ENCODE results near the gene ALK. TPM values are rescaled to one million over a fixed set of nuclear protein-coding genes. Genes with fewer than 3 reads are reported as not detected.

The ALK gene
- total and polyA plus RNA-seq, 2 experiments from 2014 or later: 0.35 TPM; not detected in 1

GRCh38 chr2:29412197-29412925 is 509.0 kb downstream of the ALK start (continued):
- TF ChIP-seq ZNF462 (CRISPR knock-in tag; IDR thresholded peaks at IDR 0.05): no peak
- TF ChIP-seq CTCF (conservative IDR thresholded peaks at IDR 0.05; ENCODE audit: low read depth in 2 of 2): no peak

GRCh38 chr2:29405707-29406106 is 515.7 kb downstream of the ALK start:
- Histone ChIP-seq H3K27ac (ENCODE audit: low read depth) (no peak overlapping the region), H3K9me2 (ENCODE audit: insufficient read depth) (peaks cover 7% of the 10 kb centered on the region; the same call in 1 of the 2 replicates), H3K27me3 (ENCODE audit: insufficient read depth) (no peaks in the 10 kb centered on the region), H2AFZ (no peak overlapping the region; the same call in 1 of the 2 replicates), H3F3A (replicated peaks; ENCODE audit: low read depth) (no peaks in the 10 kb centered on the region), H3K4me3 (no peak overlapping the region), H4K20me1 (replicated peaks; ENCODE audit: insufficient read depth) (no peaks in the 10 kb centered on the region), H3K79me2 (replicated peaks; ENCODE audit: insufficient read depth) (no peaks in the 10 kb centered on the region), H3K36me3 (ENCODE audit: insufficient read depth) (no peaks in the 10 kb centered on the region), H3K4me1 (ENCODE audit: insufficient read depth) (no peaks in the 10 kb centered on the region), H3K4me2 (no peak overlapping the region)
- peaks cover 2% of the 10 kb centered on the region for H3K27me3 Mint-ChIP-seq (ENCODE audit: insufficient read depth, low read depth, poor library complexity)
- 0 out of 3 replicates have a peak, but pooled peaks cover 2% of the 10 kb centered on the region for H3K4me1 Mint-ChIP-seq
- no peaks in the 10 kb centered on the region for H3K9me3 Mint-ChIP-seq
- H3K36me3 Mint-ChIP-seq (ENCODE audit: low read depth): no peaks in the 10 kb centered on the region
- H3K4me3 Mint-ChIP-seq: no peak overlapping the region
- H3K27ac Mint-ChIP-seq: no peak overlapping the region
- no peak for ATAC-seq
- no peak for DNase-seq (ENCODE audit: low spot score)
- TF ChIP-seq ZNF331 (CRISPR knock-in tag; IDR thresholded peaks at IDR 0.05; ENCODE audit: low read depth): no peak
- no peak for TF ChIP-seq ZNF114 (CRISPR knock-in tag; IDR thresholded peaks at IDR 0.05)
- TF ChIP-seq EZH2phosphoT487 (IDR thresholded peaks at IDR 0.05; ENCODE audit: unreplicated experiment): no peak
- no peak for TF ChIP-seq CTCF (conservative IDR thresholded peaks at IDR 0.05; ENCODE audit: low read depth in 2 of 2)
- TF ChIP-seq REST (IDR thresholded peaks at IDR 0.05; ENCODE audit: unreplicated experiment): no peak
- TF ChIP-seq NANOG (IDR thresholded peaks at IDR 0.05; ENCODE audit: borderline replicate concordance): no peak
- TF ChIP-seq POLR2AphosphoS5 (IDR thresholded peaks at IDR 0.05; ENCODE audit: low read depth): no peak
- no peak for TF ChIP-seq CREB1 (CRISPR knock-in tag; IDR thresholded peaks at IDR 0.05; ENCODE audit: low read depth)
- TF ChIP-seq JUNB (IDR thresholded peaks at IDR 0.05; ENCODE audit: unreplicated experiment): no peak
- no peak for TF ChIP-seq STAT1 (IDR thresholded peaks at IDR 0.05; ENCODE audit: unreplicated experiment)
